Subcutaneous adipose tissue (tissue), 4 donors: ENCODE measurements around the gene TOX2. TPM values are rescaled to one million over a fixed set of nuclear protein-coding genes. Genes with fewer than 3 reads are reported as not detected.

ENCODE experiments used
- CTCF ChIP-seq: fragments of 450-650 bp; IDR thresholded peaks from one replicate; pipeline ENCODE4 v1.5.1; 2016; ENCODE audit warnings: low read depth, mild to moderate bottlenecking, control low read depth, antibody characterized with exemption, moderate library complexity
- total RNA-seq, 4 donors: library from RNA; depleted of rRNA; stranded (reverse); fragments of >200 nt; gene quantifications; one replicate each; pipeline ENCODE4 v1.1.0, GENCODE V29; 2016

The TOX2 gene
- total RNA-seq, 4 donors from 2014 or later, result 2.6 to 8.1 (median 3.1) TPM; not detected in 1

- TF ChIP-seq CTCF, result no peak
Measured at GRCh38 chr20:43992885-43993284, 78.2 kb downstream of the TOX2 start.

- no peak for TF ChIP-seq CTCF
Measured at GRCh38 chr20:43993560-43993959, 78.9 kb downstream of the TOX2 start.

- no peak for TF ChIP-seq CTCF
Measured at GRCh38 chr20:43994486-43995100, 79.9 kb downstream of the TOX2 start.

GRCh38 chr20:43995645-43996044, 81.0 kb downstream of the TOX2 start:
- TF ChIP-seq CTCF, result no peak

- TF ChIP-seq CTCF, result no peak
Measured at GRCh38 chr20:43996240-43996930, 81.7 kb downstream of the TOX2 start.

GRCh38 chr20:43999848-44000247, 85.2 kb downstream of the TOX2 start:
- TF ChIP-seq CTCF, result no peak

- no peak for TF ChIP-seq CTCF
Measured at GRCh38 chr20:44001667-44002596, 87.3 kb downstream of the TOX2 start.
